Thyroid gland (tissue), 4 donors: ENCODE measurements around the gene ADAMTS7.
"Not testable (repeated sequence)": the region's sequence is repeated elsewhere in the genome, so short reads cannot be mapped to it uniquely, and the experiment has no call there.

Source experiments
- CTCF ChIP-seq, 6 experiments: fragments of 200-600 bp in 3 of 6; fragments of 450-650 bp in 3 of 6; sonication (generic) in 3 of 6; IDR thresholded peaks; one replicate each; pipeline ENCODE4 v1.5.1; 2016 to 2019; ENCODE audit warnings: antibody characterized with exemption in 6 of 6, mild to moderate bottlenecking in 2 of 6, inconsistent platforms in 1 of 6, moderate library complexity in 1 of 6
- POLR2A ChIP-seq, 2 donors: fragments of 450-650 bp; IDR thresholded peaks; one replicate each; pipeline ENCODE4 v1.6.1; 2017; ENCODE audit warnings: antibody characterized with exemption in 2 of 2, mild to moderate bottlenecking in 2 of 2, moderate library complexity in 1 of 2

- not testable (repeated sequence) for TF ChIP-seq CTCF, POLR2A (IDR thresholded peaks at IDR 0.05)
Measured at GRCh38 chr15:78758084-78758483, 53.2 kb downstream of the ADAMTS7 start.
